GM19438 (cell line): Measurements from ENCODE around the gene NTF4.
"Not testable (repeated sequence)": the region's sequence is repeated elsewhere in the genome, so short reads cannot be mapped to it uniquely, and the experiment has no call there.

Experiments used
- ATAC-seq: cut with Tn5 transposase; IDR thresholded peaks from one replicate; pipeline ENCODE4 v1.9.1; 2021; ENCODE audit warnings: low read depth; ENCODE audit not compliant: unreplicated experiment

The NTF4 gene

GRCh38 chr19:49091391-49092038 lies 26.9 kb upstream of the NTF4 start:
- ATAC-seq, result no peak

GRCh38 chr19:49086296-49086695 lies 21.7 kb upstream of the NTF4 start:
- no peak for ATAC-seq

GRCh38 chr19:49085868-49086232 lies 21.2 kb upstream of the NTF4 start:
- no peak for ATAC-seq

DNA sequence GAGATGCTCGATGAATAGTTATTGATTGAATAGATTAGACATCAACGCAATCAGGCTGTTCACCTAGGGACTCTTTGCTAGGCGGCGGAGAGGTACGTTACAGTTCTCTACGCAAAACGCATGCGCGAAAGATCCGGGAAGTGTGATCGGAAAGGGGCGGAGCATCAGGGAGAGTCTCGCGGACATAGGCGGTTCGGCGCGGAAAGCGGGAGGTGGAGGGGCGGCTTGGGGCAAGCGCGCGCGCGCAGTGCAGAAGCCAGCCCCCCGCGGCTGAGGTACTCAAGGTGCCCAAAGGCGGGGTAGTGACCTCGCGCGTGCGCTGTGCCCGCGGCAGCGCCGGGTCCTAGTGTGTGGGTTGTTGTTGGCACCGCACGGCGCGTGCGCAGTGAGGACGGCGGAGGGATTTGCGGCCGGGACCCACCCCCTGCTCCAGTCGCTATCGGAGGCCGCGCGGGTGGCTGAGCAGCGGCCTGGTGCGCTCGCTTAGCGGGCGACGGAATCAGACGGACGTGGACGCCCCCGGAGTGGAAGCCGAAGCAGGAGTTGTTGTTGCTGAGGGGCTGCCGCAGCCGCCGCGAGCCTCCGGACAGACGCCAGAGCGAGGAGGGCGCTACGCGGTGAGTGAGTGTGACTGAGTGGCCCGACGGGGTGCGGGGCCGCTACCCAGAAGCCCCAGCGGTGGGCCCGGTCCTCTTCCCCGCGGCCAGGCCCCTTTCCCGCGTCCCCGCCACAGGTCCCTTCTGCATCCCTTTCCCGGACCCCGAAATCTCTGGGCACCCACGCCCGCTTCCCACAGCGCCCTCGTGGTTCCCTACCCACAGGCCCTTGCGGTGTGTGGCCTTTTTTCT lies 20.6 kb upstream of the NTF4 start, which contains the start of gene SNRNP70:
Gene SNRNP70, plus strand, starts transcription at position 432 of the 848 bp plus-strand sequence. CDS start 964 bp downstream, outside the sequence.
- peak; percentile 85 for ATAC-seq

DNA sequence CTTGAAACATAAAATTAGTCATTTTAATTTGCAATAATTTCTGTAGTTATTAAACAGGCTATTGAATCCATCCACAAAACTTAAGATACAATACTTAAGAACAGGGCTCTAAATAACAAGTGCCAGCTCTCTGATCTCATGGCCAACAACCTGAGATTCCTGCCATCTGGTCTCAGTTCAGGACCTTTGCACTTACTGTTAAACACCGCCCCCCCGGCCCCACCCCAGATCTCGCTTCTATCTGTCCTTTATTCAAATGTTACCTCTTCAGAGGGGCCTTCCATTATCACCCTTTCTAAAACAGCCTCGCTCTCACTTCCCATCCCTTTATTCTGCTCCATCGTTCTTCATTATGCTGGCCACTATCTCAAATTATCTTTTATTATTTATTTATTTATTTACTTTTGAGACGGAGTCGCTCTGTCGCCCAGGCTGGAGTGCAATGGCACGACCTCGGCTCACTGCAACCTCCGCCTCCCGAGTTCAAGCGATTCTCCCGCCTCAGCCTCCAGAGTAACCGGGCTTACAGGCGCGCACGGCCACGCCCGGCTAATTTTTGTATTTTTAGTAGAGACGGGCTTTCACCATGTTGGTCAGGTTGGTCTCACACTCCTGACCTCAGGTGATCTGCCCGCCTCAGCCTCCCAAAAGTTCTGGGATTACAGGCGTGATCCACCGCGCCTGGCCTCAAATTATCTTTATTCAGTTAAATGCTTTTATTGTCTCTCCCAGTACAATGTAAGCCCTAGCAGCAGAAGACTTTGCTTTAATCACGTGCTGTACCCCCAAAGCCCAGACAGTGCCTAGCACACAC lies 19.8 kb upstream of the NTF4 start:
- ATAC-seq, result no peak

GRCh38 chr19:49081273-49081672 lies 16.7 kb upstream of the NTF4 start:
- ATAC-seq, result no peak

GRCh38 chr19:49080392-49080791 lies 15.8 kb upstream of the NTF4 start:
- ATAC-seq, result no peak

GRCh38 chr19:49074869-49075268 lies 10.3 kb upstream of the NTF4 start:
- ATAC-seq, result not testable (repeated sequence)

DNA sequence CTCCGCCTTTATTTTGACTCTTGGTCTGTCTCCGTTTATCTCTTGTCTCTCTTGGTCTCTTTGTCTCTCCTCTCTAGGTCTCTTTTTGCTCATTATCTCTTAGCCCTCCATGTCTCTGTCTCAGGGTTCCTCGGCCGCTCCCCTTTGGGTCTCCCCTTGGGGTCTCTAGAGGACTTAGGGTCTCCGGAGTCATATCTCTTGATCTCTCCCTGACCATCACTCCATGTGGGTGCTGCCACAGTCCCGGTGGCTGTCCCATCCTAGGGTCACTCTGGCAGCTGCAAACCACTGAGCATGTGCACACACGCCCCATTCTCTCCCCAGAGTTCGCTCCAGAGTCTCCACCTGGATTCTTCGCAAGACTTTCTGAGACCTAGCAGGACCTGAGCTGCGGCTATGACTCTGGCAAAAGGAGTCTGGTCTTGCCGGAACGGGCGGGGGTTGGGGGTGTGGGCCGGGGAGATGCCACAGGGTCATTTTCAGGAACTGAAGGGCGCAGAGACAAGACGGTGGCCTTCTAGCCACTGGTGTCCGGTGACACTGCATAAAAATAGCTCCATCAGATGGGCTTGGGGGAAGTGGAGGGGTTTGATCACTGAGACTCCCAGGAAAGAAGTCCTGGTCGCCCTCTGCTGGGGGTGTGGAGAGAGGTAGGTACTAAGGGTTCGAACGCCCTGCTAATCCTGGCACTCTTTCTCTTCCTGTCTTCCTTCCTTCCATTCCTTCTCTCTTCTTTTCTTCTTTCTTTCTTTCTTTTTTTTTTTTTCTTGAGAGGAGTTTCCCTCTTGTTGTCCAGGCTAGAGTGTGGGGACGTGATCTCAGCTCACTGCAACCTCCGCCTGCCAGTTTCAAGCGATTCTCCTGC lies 9.1 kb upstream of the NTF4 start:
- no peak for ATAC-seq

DNA sequence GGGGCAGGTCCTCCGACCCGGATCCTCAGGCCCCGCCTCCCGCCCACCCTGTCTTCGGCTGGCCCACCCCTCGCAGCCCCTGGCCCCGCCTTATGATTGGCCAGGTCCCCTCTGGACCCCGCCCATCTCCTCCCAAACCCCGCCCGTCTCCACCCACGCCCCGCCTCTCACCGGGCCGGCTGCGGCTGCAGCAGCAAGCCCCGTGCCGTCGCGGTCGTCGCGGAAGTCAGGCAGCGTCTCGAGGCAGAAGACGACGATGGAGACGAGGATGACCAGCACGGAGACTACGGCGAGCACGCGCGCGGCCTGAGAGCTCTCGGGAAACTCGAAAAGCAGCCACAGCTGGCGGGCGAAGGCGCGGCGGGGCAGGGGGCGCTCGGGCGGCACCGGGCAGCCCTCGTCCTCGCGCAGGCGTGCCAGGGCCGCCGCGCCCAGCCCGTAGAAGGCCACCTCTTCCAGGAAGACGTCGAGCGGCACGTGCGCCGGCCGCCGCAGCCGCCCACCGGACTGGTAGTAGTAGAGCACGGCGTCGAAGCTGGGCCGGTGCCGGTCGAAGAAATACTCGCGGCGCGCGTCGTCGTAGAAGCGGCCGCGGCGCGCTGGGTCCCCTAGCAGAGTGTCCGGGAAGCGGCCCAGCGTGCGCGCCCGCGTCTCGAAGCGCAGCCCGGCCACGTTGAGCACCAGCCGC lies 7.4 kb upstream of the NTF4 start:
- no peak for ATAC-seq

DNA sequence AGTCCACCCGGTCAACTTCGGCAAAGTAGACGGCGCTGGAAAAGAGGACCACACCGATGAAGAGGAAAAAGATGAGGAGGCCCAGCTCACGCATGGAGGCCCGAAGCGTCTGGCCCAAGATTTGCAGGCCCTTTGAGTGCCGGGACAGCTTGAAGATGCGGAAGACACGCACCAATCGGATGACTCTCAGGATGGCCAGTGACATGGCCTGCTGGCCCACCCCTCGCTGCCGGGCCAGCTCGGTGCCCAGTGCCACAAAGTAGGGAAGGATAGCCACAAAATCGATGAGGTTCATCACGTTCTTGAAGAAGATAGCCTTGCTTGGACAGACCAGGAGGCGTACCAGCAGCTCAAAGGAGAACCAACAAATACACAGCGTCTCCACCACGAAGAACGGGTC lies 5.8 kb upstream of the NTF4 start:
- no peak for ATAC-seq

GRCh38 chr19:49069026-49069425 lies 4.4 kb upstream of the NTF4 start:
- no peak for ATAC-seq

DNA sequence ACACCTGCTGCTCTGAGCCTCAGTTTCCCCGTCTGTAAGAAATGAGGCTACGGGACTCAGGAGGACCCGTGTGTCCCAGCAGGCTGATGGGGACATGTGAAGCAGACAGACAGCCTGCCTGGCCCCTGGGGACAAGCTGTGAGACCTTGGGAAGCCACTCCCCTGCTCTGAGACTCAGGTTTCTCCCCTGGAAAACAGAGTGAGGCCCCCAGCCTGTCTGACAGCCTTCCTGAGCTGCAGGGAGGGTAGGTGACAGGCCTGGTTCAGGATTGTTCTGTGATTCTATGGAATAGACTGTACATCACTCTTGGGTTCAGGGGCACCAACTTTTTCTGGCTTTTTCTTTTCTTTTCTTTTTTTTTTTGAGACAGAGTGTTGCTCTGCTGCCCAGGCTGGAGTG lies 2.9 kb upstream of the NTF4 start:
- no peak for ATAC-seq

DNA sequence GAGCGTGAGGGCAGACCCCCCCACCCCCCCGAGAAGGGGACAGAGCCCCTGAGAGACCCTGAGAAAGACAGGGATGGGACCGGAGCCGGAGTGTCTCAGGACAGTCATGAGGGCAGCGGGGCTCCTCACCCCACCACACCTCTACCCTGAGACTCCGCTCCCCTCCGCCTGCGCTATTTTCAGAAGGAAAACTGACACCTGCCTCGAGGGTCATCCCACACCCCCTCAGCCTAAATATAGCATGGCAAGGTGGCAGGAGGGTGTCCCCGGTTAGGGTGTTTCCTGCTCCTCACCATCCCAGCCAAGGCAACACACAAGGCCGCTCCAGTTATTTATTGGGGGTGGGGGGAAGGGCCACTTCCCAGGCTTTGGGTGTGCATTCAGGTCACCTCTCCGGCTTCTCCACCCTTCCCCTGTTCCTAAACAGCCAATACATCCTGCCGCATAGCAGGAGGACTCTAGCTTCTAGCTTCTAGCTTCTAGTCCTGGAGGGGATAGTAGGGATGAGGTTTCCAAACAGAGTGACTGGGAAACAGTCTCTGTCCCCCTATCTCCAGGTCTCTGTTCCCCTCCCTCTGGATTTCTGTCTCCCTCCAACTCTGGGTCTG lies 1.4 kb upstream of the NTF4 start:
- ATAC-seq, result no peak

DNA sequence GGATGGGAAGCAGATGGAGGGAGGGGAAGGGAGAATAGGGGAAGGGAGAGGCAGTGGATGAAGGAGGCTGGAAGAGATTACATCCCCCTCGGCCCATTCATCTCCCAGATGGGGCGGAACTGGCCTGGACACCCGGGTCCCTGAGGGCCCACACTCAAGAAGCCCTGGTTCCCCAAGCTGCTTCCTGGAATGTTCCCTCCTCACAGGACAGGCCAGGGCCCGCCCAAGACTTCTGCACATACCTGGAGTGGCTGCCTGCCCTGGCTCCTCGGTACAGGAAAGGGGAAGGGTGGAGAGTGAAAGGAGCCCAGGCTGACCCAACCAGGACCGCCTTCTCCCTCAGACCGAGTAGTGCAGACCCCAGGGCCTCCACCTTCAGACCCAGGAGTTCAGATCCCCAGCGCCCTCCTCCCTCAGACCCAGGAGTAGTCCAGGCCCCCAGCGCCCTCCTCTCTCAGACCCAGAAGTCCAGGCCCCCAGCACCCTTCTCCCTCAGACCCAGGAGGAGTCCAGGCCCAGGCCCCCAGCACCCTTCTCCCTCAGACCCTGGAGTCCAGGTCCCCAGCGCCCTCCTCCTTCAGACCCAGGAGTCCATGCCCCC lies 489 bp downstream of the NTF4 start:
- no peak for ATAC-seq

DNA sequence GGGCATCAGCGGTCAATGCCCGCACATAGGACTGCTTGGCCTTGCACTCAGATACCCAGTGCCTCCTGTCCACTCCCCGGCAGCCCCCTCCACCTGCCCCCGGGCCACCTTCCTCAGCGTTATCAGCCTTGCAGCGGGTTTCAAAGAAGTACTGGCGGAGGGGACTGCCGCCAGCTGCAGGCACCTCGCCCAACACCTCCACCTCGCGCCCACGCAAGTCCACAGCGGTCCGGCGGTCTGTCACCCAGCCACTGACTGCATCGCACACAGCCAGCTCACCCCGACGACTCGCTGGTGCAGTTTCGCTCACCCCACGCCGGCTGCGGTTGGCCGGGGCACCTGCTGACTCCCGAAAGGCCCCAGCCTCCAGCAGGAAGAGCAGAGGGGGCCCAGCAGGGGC lies 3.2 kb downstream of the NTF4 start:
- no peak for ATAC-seq

DNA sequence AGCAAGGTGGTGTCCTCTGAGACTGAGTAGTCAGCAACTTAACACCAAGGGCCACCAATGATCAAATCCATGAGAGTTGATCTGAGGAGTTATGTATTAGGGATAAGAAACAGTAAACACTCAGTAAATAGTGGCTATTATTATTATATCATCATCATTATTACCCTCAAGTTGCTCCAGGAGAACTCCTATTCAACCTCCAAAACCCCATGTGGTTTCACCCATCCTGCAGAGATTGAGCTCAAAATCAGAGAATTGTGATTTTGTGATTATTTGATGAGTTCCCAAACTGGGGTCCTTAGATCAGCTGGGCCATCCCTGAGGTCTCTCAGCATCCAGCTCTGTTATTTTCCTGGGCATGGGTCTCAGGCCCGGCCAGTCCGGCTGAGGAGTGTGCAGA lies 3.6 kb downstream of the NTF4 start:
- ATAC-seq, result no peak

DNA sequence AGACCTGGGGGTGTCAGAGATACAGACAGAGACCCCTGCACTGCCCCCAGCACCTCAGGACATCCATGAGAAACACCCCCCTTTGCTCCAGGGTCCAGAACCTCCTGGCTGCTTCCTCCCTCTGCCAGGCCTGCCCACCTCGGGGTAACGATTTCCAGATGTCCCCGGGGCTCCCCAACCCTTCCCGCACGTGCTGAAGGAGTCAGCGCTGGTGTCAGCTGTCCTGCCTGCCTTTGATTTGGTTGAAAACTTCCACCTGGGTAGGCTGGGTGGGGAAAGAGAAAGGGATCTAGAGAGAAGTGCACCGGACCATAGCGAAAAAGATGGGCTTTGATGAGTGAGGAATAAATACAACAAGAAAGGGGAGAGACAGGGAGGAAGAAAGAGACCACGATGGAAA lies 5.6 kb downstream of the NTF4 start:
- no peak for ATAC-seq

GRCh38 chr19:49058562-49058961 lies 6.1 kb downstream of the NTF4 start:
- ATAC-seq, result no peak
